ENCODE data around the gene SORCS3. TPM values are rescaled to one million over a fixed set of nuclear protein-coding genes. Genes with fewer than 3 reads are reported as not detected.

The SORCS3 gene
- polyA plus RNA-seq, 1 donor (not counting 4 experiments of a cell fraction or from before 2014, with no cell fraction given) = not detected

GRCh38 chr10:104935656-104936055 is 294.6 kb downstream of the SORCS3 start:
- no peak for DNase-seq (ENCODE audit: low read depth, low spot score)
- Histone ChIP-seq H3K9me3 (ENCODE audit: control insufficient read depth, low read depth, low read length) (no peaks in the 10 kb centered on the region), H3K4me1 (ENCODE audit: control insufficient read depth, extremely low read depth, insufficient read depth, low read length) (no peaks in the 10 kb centered on the region), H3K27me3 (ENCODE audit: control insufficient read depth, extremely low read depth, insufficient read depth, low read length) (no peaks in the 10 kb centered on the region), H3K27ac (ENCODE audit: control insufficient read depth, insufficient read depth, low read length) (no peak overlapping the region), H4K20me1 (ENCODE audit: control insufficient read depth, extremely low read depth, insufficient read depth, low read length) (no peaks in the 10 kb centered on the region), H2AFZ (ENCODE audit: control insufficient read depth, low read length) (no peak overlapping the region), H3K36me3 (ENCODE audit: control insufficient read depth in 2 of 2, extremely low read depth in 1 of 2, insufficient read depth in 2 of 2, low read length in 2 of 2) (no peaks in the 10 kb centered on the region), H3K79me2 (ENCODE audit: control insufficient read depth, insufficient read depth, low read length) (no peaks in the 10 kb centered on the region), H3K9ac (ENCODE audit: control insufficient read depth, extremely low read depth, insufficient read depth, low read length) (no peak overlapping the region), H3K4me2 (ENCODE audit: control insufficient read depth, extremely low read depth, insufficient read depth, low read depth, low read length) (no peak overlapping the region), H3K9me1 (ENCODE audit: control insufficient read depth, extremely low read depth, insufficient read depth, low read length) (no peaks in the 10 kb centered on the region), H3K4me3 (ENCODE audit: control insufficient read depth in 2 of 3, extremely low read depth in 1 of 3, insufficient read depth in 2 of 3, low read depth in 1 of 3, low read length in 3 of 3) (no peak overlapping the region)
- no peak for FAIRE-seq
- no peak for TF ChIP-seq EZH2 (IDR thresholded peaks at IDR 0.05; ENCODE audit: low read length)
- TF ChIP-seq CTCF (optimal IDR thresholded peaks at IDR 0.05 in 1 of 3, IDR thresholded peaks at IDR 0.05 in 1 of 3, conservative IDR thresholded peaks at IDR 0.05 in 1 of 3; ENCODE audit: extremely low read depth in 1 of 3, insufficient read depth in 2 of 3, low read length in 3 of 3) = no peak
- dilution Hi-C loops (cut with MboI; ENCODE audit: extremely low pct_ligation_motif_present, low sequenced_read_pairs) = no loop called here

- dilution Hi-C loops (cut with MboI; ENCODE audit: extremely low pct_ligation_motif_present, low sequenced_read_pairs) = no loop called here
- Histone ChIP-seq H3K27me3 (ENCODE audit: control insufficient read depth, extremely low read depth, insufficient read depth, low read length) (no peaks in the 10 kb centered on the region), H3K9me3 (ENCODE audit: control insufficient read depth, low read depth, low read length) (no peaks in the 10 kb centered on the region), H2AFZ (ENCODE audit: control insufficient read depth, low read length) (no peak overlapping the region), H3K79me2 (ENCODE audit: control insufficient read depth, insufficient read depth, low read length) (no peaks in the 10 kb centered on the region), H3K9ac (ENCODE audit: control insufficient read depth, extremely low read depth, insufficient read depth, low read length) (no peak overlapping the region), H3K36me3 (ENCODE audit: control insufficient read depth in 2 of 2, extremely low read depth in 1 of 2, insufficient read depth in 2 of 2, low read length in 2 of 2) (no peaks in the 10 kb centered on the region), H3K27ac (ENCODE audit: control insufficient read depth, insufficient read depth, low read length) (no peak overlapping the region), H3K4me3 (ENCODE audit: control insufficient read depth in 2 of 3, extremely low read depth in 1 of 3, insufficient read depth in 2 of 3, low read depth in 1 of 3, low read length in 3 of 3) (no peak overlapping the region), H3K9me1 (ENCODE audit: control insufficient read depth, extremely low read depth, insufficient read depth, low read length) (no peaks in the 10 kb centered on the region), H3K4me2 (ENCODE audit: control insufficient read depth, extremely low read depth, insufficient read depth, low read depth, low read length) (no peak overlapping the region), H4K20me1 (ENCODE audit: control insufficient read depth, extremely low read depth, insufficient read depth, low read length) (no peaks in the 10 kb centered on the region), H3K4me1 (ENCODE audit: control insufficient read depth, extremely low read depth, insufficient read depth, low read length) (no peaks in the 10 kb centered on the region)
- DNase-seq (ENCODE audit: low read depth, low spot score) = peak; percentile 2
- no peak for FAIRE-seq
- no peak for TF ChIP-seq EZH2 (IDR thresholded peaks at IDR 0.05; ENCODE audit: low read length)
- no peak for TF ChIP-seq CTCF (optimal IDR thresholded peaks at IDR 0.05 in 1 of 3, IDR thresholded peaks at IDR 0.05 in 1 of 3, conservative IDR thresholded peaks at IDR 0.05 in 1 of 3; ENCODE audit: extremely low read depth in 1 of 3, insufficient read depth in 2 of 3, low read length in 3 of 3)
These were observed 296.5 kb downstream of the SORCS3 start for GRCh38 chr10:104937567-104937966.
